ENCODE results near the gene MEGF6.

Gene MEGF6

DNA sequence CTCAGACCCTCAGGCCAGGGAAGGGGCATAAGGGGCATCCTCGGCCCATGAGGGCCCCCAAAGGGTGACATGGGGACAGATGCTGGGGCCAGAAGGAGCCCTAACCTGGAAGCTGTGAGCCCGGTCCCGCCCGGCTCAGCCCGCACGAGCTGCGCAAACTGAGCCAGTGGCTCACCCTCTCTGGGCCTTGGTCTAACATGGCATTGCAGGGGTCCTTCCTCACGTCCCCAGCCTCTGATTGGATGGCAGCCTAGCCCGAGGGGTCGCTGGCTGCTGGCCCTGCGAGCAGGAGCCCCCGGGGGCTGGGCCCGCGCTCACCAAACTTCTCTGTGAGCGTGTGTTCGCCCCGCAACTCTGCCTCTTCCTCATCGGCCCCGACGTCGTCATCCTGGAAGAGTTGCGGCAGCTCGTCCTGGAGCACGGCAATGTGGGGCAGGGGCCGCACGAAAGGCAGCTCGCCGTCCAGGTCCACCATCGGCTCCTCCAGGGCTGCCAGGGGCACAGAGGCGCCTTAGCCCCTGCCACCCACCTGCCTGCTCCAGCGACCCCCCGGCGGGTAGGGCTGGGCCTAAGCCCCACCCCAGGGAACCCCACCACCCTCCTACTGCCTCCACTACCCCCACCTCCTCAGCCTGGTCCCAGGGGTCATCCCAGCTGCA lies 102.4 kb downstream of the MEGF6 start:
- Histone ChIP-seq H3K27ac (no peak overlapping the region), H3K4me3 (no peak overlapping the region), H3K9ac (ENCODE audit: insufficient read length) (no peak overlapping the region), H3K36me3 (ENCODE audit: insufficient read depth, low read length) (no peaks in the 10 kb centered on the region), H3K9me3 (ENCODE audit: low read depth, low read length) (no peaks in the 10 kb centered on the region)
- DNase-seq (ENCODE audit: low read depth, low spot score): no peak
- no peak for TF ChIP-seq POLR2AphosphoS5 (IDR thresholded peaks at IDR 0.05; ENCODE audit: borderline replicate concordance, low read depth, low read length)
- no peak for TF ChIP-seq EZH2 (IDR thresholded peaks at IDR 0.05)
- TF ChIP-seq FOXP2 (optimal IDR thresholded peaks at IDR 0.05; ENCODE audit: control extremely low read depth, extremely low read length, insufficient read depth): no peak

GRCh38 chr1:3507636-3508275 lies 103.6 kb downstream of the MEGF6 start:
- no peak for TF ChIP-seq EZH2 (IDR thresholded peaks at IDR 0.05)
- no peak for TF ChIP-seq FOXP2 (optimal IDR thresholded peaks at IDR 0.05; ENCODE audit: control extremely low read depth, extremely low read length, insufficient read depth)
- TF ChIP-seq POLR2AphosphoS5 (IDR thresholded peaks at IDR 0.05; ENCODE audit: borderline replicate concordance, low read depth, low read length): no peak
- H3K9ac ChIP-seq (ENCODE audit: insufficient read length): no peak overlapping the region
- H3K4me3 ChIP-seq: no peak overlapping the region
- no peaks in the 10 kb centered on the region for H3K9me3 ChIP-seq (ENCODE audit: low read depth, low read length)
- H3K27ac ChIP-seq: no peak overlapping the region
- DNase-seq (ENCODE audit: low read depth, low spot score): no peak
- H3K36me3 ChIP-seq (ENCODE audit: insufficient read depth, low read length): no peaks in the 10 kb centered on the region

DNA sequence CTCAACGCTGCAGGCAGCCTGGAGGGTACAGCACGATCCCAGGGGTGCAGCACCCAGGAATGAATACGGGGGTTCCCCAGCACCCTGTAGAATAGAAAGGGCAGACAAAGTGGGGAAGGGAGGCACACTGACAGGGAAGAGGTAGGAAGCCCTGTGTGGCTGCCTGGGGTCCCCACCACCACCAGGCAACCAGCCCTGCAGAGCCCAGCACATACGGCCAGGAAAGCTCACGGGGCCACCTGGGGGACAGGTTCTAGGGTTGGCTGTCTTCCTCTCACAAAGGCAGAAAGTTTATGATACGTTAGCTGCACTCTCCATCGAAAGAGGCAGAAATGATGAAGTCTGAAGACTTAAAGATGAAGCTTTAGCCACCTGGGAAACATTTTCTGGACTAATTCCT lies 104.4 kb downstream of the MEGF6 start:
- no peak overlapping the region for H3K27ac ChIP-seq
- DNase-seq (ENCODE audit: low read depth, low spot score): no peak
- no peak overlapping the region for H3K9ac ChIP-seq (ENCODE audit: insufficient read length)

GRCh38 chr1:3506041-3506440 lies 105.3 kb downstream of the MEGF6 start:
- H3K27ac ChIP-seq: no peak overlapping the region
- H3K9me3 ChIP-seq (ENCODE audit: low read depth, low read length): no peaks in the 10 kb centered on the region
- H3K36me3 ChIP-seq (ENCODE audit: insufficient read depth, low read length): no peaks in the 10 kb centered on the region
- no peak for DNase-seq (ENCODE audit: low read depth, low spot score)
- no peak overlapping the region for H3K4me3 ChIP-seq
- no peak overlapping the region for H3K9ac ChIP-seq (ENCODE audit: insufficient read length)
- no peak for TF ChIP-seq EZH2 (IDR thresholded peaks at IDR 0.05)
- TF ChIP-seq POLR2AphosphoS5 (IDR thresholded peaks at IDR 0.05; ENCODE audit: borderline replicate concordance, low read depth, low read length): no peak
- no peak for TF ChIP-seq FOXP2 (optimal IDR thresholded peaks at IDR 0.05; ENCODE audit: control extremely low read depth, extremely low read length, insufficient read depth)

More for the DNA sequence above, 104.4 kb downstream of the MEGF6 start:
- no peak overlapping the region for H3K4me3 ChIP-seq
- no peak for TF ChIP-seq FOXP2 (optimal IDR thresholded peaks at IDR 0.05; ENCODE audit: control extremely low read depth, extremely low read length, insufficient read depth)
- TF ChIP-seq POLR2AphosphoS5 (IDR thresholded peaks at IDR 0.05; ENCODE audit: borderline replicate concordance, low read depth, low read length): no peak
- TF ChIP-seq EZH2 (IDR thresholded peaks at IDR 0.05): no peak
- H3K36me3 ChIP-seq (ENCODE audit: insufficient read depth, low read length): no peaks in the 10 kb centered on the region
- H3K9me3 ChIP-seq (ENCODE audit: low read depth, low read length): no peaks in the 10 kb centered on the region

DNA sequence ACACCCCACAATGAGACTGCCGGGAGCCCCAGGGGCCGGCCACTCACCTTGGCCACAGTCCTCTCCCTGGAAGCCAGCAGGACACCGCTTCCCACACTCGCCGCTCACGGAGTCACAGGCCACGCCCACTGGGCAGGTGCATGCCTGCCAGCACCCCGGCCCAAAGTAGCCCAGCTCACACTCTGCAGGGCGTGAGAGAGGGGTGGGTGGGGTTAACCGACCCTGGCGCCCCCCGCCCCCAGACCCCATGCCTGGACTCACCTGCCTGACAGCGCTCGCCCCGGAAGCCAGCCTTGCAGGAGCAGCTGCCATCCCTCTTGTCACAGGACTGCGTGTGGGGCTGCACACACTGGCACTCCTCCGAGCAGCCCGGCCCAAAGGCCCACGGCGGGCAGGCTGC lies 106.1 kb downstream of the MEGF6 start:
- Histone ChIP-seq H3K27ac (no peak overlapping the region), H3K36me3 (ENCODE audit: insufficient read depth, low read length) (no peaks in the 10 kb centered on the region), H3K4me3 (no peak overlapping the region), H3K9ac (ENCODE audit: insufficient read length) (no peak overlapping the region), H3K9me3 (ENCODE audit: low read depth, low read length) (no peaks in the 10 kb centered on the region)
- no peak for DNase-seq (ENCODE audit: low read depth, low spot score)
- TF ChIP-seq FOXP2 (optimal IDR thresholded peaks at IDR 0.05; ENCODE audit: control extremely low read depth, extremely low read length, insufficient read depth) (no peak), EZH2 (IDR thresholded peaks at IDR 0.05) (no peak), POLR2AphosphoS5 (IDR thresholded peaks at IDR 0.05; ENCODE audit: borderline replicate concordance, low read depth, low read length) (no peak)

GRCh38 chr1:3504822-3505153 lies 106.5 kb downstream of the MEGF6 start:
- no peak for DNase-seq (ENCODE audit: low read depth, low spot score)
- no peak overlapping the region for H3K27ac ChIP-seq
- H3K9me3 ChIP-seq (ENCODE audit: low read depth, low read length): no peaks in the 10 kb centered on the region
- no peak overlapping the region for H3K4me3 ChIP-seq
- no peak overlapping the region for H3K9ac ChIP-seq (ENCODE audit: insufficient read length)
- no peaks in the 10 kb centered on the region for H3K36me3 ChIP-seq (ENCODE audit: insufficient read depth, low read length)
- TF ChIP-seq POLR2AphosphoS5 (IDR thresholded peaks at IDR 0.05; ENCODE audit: borderline replicate concordance, low read depth, low read length): no peak
- TF ChIP-seq FOXP2 (optimal IDR thresholded peaks at IDR 0.05; ENCODE audit: control extremely low read depth, extremely low read length, insufficient read depth): no peak
- TF ChIP-seq EZH2 (IDR thresholded peaks at IDR 0.05): no peak

DNA sequence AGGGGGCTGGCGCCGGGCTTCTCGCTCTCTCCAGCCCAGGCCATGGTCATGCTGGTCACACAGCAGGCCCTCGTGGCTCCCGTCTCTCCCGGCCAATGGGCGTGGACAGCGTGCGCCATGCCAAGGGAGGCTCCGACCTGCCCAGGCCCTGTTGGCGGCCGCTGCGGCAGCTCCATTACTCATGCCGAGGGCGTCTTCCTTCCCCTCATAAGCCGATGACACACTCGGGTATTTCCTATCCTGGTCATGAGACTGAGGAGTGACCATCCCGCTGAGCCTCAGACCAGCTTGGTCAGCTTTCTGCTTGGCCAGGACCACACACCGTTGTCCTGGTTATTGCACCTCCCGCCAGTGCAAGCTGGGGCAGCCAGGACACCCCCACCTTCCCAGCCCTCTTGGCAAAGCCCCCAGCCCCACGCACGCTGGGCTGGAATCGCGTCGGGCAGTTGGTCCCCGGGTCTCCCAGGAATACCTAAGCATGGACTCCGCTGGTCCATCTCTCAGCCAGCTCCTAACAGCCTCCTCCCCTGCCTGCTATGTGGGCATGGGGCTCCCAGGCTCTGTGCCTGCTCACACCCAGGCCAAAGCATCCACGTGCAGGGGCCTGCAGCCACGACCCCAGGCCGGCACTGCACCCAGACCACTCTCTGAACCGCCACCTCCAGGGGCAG lies 107.0 kb downstream of the MEGF6 start:
- Histone ChIP-seq H3K27ac (no peak overlapping the region), H3K36me3 (ENCODE audit: insufficient read depth, low read length) (no peaks in the 10 kb centered on the region), H3K9ac (ENCODE audit: insufficient read length) (no peak overlapping the region), H3K4me3 (no peak overlapping the region), H3K9me3 (ENCODE audit: low read depth, low read length) (no peaks in the 10 kb centered on the region)
- DNase-seq (ENCODE audit: low read depth, low spot score): no peak
- no peak for TF ChIP-seq FOXP2 (optimal IDR thresholded peaks at IDR 0.05; ENCODE audit: control extremely low read depth, extremely low read length, insufficient read depth)
- no peak for TF ChIP-seq EZH2 (IDR thresholded peaks at IDR 0.05)
- no peak for TF ChIP-seq POLR2AphosphoS5 (IDR thresholded peaks at IDR 0.05; ENCODE audit: borderline replicate concordance, low read depth, low read length)

DNA sequence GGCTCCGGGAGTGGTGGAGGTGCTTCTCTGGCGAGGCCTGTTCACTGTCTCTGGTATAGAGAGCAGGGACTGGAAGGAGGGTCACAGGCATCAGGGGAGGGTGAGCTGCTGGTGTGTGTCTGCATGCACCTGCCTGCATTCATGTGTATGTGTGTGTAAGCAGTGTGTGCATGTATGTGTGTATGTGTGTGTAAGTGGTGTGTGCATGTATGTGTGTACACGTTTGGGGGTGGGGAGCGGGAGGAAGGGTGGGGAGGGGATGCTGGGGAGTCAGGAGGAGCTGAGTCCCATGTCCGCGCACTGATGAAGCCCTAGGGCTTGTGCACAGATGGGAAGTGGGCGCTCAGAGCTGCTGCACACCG lies 107.8 kb downstream of the MEGF6 start:
- no peak overlapping the region for H3K9ac ChIP-seq (ENCODE audit: insufficient read length)
- no peak overlapping the region for H3K27ac ChIP-seq
- no peak overlapping the region for H3K4me3 ChIP-seq
- H3K36me3 ChIP-seq (ENCODE audit: insufficient read depth, low read length): no peaks in the 10 kb centered on the region
- H3K9me3 ChIP-seq (ENCODE audit: low read depth, low read length): no peaks in the 10 kb centered on the region
- DNase-seq (ENCODE audit: low read depth, low spot score): no peak
- TF ChIP-seq EZH2 (IDR thresholded peaks at IDR 0.05): no peak
